GM11168 (cell line): ENCODE measurements around the gene COLQ.

Source experiments
- in situ Hi-C: fragments of 300-500 bp; cut with MboI; formaldehyde crosslinking; loops from one replicate; pipeline ENCODE4 v1.12.0; 2022; ENCODE audit warnings: low sequenced_read_pairs; ENCODE audit not compliant: unreplicated experiment

Gene COLQ

DNA sequence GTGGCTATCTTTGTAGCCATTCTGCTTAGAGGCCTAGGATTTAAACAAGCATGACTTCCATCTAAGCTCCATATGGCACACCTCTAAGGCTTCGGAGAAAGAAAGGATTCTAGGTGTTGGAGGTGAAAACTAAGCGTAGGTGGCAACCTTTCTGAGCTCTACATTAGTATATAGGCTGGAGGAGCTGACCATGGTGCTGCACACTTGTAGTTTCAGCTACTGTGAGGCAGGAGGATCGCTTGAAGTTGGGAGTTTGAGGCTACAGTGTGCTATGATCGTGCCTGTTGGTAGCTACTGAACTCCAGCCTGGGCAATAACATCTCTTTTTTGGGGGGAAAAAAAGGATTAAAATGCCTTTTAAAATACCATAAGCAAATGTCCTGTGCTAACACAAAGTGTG, 86.8 kb downstream of the COLQ start:
- in situ Hi-C loops: no loop called here

DNA sequence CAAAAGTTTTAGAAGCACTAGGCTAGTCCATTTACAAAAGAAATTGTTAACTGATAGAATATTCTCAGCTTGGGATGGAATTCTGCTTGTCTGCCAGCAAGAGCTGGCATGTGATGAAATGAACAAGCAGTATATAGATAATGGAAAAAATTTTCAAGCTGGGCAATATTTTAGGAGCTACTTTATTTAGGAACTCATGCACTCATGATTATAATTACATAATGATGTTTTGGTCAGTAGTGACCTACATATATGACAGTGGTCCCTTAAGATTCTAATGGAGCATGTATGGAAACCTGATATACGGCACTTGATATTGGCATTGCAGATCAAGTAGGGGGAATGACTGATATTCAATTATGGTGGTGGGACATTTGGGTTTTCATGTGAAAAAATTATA, 88.0 kb downstream of the COLQ start:
- in situ Hi-C loops: no loop called here

DNA sequence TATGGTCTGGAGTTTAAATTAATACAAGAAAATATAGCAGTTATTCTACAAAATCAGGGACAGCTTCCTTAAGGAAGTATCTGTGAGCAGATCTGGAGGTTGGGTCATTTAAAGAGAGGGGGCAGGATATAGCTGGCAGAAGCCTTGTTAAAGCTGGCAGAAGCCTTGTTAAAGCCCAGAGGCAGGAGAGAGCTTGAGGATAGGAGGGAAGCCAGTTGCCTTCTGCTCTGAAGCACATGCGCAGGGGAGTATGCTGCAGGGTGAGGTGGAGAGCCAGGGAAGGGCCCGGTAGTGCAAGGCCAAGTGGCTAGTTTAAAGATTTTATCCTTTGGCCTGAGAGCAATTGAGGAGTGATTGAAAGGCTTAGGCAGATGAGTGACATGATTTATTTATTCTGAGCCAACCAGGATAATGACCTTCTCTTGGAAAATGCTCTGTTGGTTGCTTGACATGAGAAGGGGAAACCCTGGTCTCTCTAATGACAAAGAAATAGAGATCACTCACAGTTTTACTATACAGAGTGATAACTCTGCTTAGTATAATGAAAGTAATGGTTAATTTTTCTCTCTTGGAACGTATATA, 90.2 kb downstream of the COLQ start:
- in situ Hi-C loops: no loop called here

DNA sequence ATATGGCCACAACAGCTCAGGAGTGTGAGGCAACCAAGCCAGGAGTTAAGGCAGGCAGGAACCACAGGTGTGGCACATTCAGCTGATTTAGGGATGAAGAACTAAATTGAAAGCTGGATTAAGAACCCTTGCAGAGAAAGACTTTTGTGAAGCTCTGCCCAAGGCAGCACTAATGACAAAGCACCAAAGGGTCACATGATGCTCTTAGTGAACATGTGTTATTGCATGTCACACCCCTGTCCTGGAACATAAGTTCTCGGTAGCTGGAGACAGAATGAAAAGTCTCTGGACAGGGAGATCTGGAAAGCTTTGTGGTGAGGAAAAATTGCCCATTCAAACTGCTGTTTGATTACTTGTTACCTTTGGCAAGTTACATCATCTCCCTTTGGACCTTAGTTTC, 90.9 kb downstream of the COLQ start:
- in situ Hi-C loops: no loop called here

DNA sequence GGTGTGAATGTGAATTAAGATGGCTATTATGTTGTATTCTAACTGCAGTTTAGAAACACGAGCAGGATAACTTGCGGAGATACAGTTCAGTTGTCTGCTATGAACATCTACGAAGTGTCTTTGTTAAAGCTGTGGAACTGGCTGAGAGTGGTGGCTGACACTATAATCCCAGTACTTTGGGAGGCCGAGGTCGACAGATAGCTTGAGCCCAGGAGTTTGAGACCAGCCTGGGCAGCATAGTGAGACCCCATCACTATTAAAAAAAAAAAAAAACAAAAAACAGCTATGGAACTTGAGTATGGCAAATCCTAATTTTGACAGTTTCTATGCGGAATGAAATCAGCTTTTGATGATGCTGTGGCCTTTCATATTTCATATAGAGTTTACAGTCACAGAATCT, 92.4 kb downstream of the COLQ start:
- in situ Hi-C loops: loop anchor here (10.0 kb wide), 1 partner anchor 126 kb away; no protein-coding TSS in a partner anchor

DNA sequence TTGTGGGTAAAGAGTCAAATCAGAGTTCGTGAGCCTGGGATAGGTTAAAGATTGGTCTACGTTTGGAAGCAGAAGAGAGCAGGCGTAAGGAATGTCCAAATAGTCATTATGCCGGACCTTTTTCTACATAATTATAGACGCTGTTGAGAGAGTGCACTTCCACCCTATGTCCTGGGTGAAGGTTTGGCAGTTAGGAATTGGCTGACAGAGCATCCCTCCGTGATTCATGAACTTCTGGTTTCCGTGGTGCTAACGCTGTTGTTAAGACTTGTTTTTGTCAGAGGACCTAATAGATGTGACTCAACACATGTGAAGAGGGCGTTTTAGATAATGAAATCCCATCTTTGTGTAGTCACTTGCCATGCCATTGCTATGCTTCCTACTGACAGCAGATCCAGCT, 93.0 kb downstream of the COLQ start:
- in situ Hi-C loops: loop anchor here (10.0 kb wide), 1 partner anchor 126 kb away; no protein-coding TSS in a partner anchor

DNA sequence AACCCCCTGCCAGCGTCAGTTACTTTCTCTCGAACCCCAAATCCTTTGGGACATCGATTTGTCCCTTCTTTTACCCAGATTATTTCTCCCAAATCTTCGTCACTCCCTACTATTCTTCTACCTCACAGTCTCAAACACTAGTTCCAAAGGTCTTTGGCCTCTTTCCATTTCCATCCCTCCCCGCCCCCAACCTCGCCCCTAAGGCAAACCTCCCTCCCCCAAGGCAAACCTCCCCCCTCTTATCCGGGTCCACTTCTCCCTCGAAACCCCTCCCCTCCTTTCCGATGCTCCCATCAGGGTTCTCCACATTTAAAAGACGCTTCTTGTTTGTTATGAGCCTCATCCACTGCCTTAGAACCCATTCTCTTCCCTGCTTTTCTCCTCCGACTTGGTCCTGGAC, 93.5 kb downstream of the COLQ start:
- in situ Hi-C loops: loop anchor here (10.0 kb wide), 1 partner anchor 127 kb away; no protein-coding TSS in a partner anchor

DNA sequence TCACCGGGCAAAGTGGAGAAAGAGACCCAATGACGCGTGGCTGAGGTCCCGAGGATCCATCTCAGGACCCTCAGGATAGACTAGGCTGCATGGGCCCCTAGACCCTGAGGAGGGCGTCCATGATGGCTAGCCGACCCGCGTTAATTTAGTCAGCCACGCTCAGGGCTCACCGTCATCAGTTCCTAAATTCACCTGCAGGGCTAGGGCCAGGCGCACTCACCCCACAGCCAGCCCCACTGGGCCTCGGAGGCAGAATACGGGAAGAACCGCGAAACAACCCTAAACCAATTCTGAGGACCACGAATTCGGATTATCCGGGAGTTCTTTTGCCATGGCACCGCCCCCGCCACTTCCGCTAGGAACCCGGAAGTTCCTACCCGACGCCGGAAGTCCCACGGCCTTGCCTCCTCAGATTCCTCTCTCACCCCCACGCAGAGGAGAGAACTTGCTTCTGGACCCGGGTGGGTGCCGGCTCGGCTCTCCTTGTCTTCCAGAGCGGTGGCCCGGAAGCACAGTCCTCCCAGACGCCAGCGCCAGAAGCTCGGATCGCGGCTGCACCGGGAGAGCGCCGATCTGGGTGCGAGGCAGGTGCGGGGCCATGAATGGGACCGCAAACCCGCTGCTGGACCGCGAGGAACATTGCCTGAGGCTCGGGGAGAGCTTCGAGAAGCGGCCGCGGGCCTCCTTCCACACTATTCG, 94.2 kb downstream of the COLQ start, which contains the start of the genes EAF1 and METTL6:
Gene EAF1 (plus strand): TSS at position 417 of the 699 bp plus-strand sequence. CDS start 182 bp downstream, at position 599.
Gene METTL6 (minus strand): TSS at position 363 of the 699 bp plus-strand sequence. CDS start 1,033 bp downstream, outside the sequence.
- in situ Hi-C loops: loop anchor here (10.0 kb wide), 1 partner anchor 127 kb away; no protein-coding TSS in a partner anchor

DNA sequence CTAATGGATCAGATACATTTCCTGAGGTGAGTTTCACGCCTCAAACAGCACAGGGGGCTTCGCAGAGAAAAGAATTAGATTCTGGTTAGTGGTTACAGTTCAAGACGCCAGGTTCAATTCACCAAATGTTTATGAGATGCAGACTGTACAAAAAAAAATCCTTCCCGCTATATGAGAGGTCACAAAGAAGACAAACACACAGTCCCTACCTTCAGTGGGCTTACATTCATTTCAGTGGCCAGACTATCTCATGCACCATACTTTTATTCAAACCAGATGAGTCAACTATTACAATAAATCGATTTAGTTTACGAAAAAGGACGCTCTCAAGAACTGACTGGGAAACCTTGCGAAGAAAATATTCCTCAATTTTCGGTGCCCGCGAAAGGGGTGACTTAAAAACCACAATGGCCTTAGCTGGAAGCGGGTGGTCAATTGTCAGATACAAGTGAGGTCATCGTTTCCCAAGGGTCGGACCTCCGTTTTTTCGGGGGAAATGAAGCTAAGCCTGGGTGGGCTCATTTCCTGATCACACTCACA, 94.9 kb downstream of the COLQ start:
- in situ Hi-C loops: loop anchor here (10.0 kb wide), 1 partner anchor 128 kb away; no protein-coding TSS in a partner anchor

DNA sequence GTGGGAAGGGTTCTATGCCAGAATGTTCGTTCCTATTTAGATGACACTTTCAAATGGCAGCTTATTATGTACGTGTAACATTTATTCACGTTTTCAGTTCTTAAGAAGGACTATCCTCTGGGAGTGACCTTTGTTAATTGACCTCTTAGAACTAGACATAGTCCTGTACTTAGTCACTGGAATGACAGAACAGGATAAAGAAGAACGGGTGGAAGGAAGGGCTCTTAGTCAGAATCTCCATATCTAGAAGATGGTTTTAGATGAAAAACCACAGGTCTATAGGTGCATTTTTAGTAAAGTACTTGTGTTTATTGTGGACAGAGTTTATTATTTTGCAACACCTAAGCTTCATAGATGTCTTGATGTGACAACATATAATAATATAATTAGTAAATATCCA, 100.6 kb downstream of the COLQ start:
- in situ Hi-C loops: loop anchor here (10.0 to 25.0 kb wide), 2 partner anchors 134 to 309 kb away; no protein-coding TSS in a partner anchor

DNA sequence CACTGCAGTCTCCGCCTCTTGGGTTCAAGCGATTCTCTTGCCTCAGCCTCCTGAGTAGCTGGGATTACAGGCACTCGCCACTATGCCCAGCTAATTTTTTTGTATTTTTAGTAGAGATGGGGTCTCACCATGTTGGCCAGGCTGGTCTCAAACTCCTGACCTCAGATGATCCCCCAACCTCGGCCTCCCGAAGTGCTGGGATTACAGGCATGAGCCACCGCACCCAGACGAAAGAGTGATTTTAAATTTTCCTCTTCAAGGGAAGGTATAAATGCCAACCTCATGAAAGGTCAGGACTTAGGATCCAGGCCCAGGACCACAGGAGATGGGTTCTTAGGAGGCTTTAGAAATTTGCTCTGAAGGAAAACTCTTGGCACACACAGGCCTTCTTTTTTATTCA, 110.5 kb downstream of the COLQ start:
- in situ Hi-C loops: loop anchor here (10.0 to 25.0 kb wide), 2 partner anchors 146 to 299 kb away; no protein-coding TSS in a partner anchor

DNA sequence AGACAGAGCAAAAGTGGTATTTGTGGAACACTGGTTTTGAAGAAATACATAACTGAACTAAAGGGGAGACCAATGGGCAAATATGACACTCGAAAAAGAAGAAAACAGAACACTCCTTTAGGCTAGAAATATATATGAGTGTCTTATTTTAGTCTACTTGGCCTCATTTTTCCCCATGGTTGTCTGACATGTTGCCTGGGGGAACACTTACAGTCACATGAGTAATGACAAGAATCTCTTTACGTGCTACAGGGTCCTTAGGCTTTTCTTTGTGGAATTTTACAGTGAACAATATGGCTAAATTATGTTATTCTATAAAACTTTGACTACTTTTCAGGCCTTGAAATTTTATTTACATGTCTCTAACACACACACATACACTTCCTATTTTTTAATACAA, 111.7 kb downstream of the COLQ start:
- in situ Hi-C loops: loop anchor here (10.0 to 25.0 kb wide), 2 partner anchors 145 to 297 kb away; no protein-coding TSS in a partner anchor

DNA sequence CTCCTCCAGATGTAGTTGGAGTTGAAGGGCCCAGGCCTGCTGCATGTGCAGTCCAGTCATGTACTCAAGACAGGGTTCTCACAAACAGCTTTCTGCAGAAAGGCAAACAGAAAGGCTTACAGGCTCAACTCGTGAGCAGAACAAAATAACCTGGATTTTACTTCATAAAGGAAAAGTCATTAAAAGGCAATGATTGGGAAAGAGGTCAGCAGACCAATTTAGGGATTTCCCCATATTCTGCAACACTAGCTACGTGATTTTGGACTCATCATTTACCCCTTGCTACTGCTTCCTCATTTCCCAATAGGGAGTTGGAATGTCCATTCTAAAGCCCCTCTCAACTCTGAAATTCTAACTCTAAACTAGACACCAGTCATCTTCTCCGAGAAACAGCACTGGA, 112.3 kb downstream of the COLQ start:
- in situ Hi-C loops: loop anchor here (25.0 kb wide), 1 partner anchor 297 kb away; no protein-coding TSS in a partner anchor

DNA sequence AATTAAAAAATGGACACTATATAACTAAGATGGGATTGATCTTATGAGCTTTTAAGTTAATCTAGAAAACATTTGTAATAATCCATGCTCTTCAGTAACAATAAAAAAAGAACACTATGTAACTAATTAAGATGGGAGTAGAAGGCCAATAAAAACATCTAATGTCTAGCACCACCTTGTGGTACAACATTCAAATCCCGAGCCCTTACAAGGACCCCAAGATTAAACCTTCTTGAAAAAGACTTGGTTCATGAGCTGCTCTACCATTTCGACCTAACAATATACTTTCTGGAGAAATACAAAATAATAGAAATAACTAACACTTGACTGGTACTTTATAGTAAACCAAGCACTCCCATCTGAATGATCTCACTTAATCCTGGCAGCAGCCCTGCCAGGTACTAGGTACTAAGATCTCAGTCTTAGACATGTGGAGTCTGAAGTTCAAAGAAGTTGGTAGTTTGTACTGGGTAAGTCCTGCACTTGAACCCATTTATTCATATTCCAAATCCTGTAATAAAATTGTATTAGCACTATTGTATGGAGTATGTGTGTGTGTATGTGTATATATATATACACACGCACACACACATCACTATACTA, 116.0 kb downstream of the COLQ start:
- in situ Hi-C loops: loop anchor here (25.0 kb wide), 1 partner anchor 293 kb away; no protein-coding TSS in a partner anchor

DNA sequence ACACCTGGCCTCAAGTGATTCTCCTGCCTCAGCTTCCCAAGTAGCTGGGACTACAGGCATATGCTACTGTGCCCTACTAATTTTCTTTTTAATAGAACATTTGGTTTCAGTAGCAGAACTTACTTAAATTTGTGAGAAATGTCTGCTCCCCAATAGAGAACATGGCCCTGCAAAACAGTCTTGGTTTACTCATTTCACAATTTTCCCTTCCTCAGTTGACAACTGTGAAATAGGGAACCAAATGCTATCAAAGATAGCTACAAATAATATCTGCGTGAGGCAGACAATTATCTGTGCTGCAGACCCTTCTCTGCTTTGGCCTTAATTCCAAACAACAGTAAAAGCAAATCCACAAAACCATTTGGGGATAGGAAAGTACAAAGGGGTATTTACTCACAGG, 116.7 kb downstream of the COLQ start:
- in situ Hi-C loops: loop anchor here (25.0 kb wide), 1 partner anchor 292 kb away; no protein-coding TSS in a partner anchor

DNA sequence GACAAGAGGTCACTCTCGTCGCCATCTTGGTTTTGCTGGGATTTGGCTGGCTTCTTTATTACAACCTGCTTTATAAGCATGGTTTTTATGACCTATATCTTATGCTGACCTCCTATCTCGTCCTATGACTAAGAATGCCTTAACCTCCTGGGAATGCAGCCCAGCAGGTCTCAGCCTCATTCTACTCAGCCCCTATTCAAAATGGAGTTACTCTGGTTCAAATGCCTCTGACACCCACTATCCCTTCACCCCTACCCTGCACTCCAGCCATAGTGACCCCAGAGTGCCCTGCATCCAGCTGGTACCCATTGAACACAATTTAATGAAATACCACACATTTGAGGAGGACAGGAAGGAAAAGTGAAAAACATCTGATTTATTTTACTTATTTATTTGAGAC, 117.5 kb downstream of the COLQ start:
- in situ Hi-C loops: loop anchor here (25.0 kb wide), 1 partner anchor 292 kb away; no protein-coding TSS in a partner anchor

DNA sequence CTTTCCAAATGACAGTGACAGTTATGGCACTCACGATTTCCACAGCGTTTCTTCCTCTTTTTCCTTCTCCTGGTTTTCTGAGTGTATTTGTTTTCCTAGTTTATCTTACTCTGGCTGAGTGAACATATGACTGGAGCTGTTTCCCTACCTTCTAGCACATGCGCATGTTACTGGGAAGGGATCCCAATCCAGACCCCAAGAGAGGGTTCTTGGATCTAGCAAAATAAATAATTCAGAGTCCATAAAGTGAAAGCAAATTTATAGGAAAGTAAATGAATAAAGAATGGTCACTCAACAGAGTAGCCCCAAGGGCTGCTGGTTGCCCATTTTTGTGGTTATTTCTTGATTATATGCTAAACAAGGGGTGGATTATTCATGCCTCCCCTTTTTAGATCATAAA, 118.0 kb downstream of the COLQ start:
- in situ Hi-C loops: loop anchor here (25.0 kb wide), 1 partner anchor 291 kb away; no protein-coding TSS in a partner anchor

DNA sequence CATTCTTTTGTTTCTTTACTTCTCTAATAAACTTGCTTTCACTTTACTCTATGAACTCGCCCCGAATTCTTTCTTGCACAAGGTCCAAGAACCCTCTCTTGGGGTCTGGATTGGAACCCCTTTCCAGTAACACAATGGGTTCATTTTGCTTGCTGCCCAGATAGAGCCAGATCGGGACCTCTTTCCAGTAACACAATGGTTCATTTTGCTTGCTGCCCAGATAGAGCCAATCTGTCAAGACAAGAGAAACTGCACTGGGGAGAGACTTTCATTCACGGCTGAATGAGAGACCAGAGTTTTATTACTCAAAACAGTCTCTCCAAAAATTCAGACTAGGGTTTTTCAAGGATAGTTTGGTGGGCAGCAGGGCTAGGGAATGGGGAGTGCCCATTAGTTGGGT, 119.6 kb downstream of the COLQ start:
- in situ Hi-C loops: loop anchor here (25.0 kb wide), 1 partner anchor 290 kb away; no protein-coding TSS in a partner anchor
